ENCODE measurements around the gene GPR87.

The GPR87 gene

DNA sequence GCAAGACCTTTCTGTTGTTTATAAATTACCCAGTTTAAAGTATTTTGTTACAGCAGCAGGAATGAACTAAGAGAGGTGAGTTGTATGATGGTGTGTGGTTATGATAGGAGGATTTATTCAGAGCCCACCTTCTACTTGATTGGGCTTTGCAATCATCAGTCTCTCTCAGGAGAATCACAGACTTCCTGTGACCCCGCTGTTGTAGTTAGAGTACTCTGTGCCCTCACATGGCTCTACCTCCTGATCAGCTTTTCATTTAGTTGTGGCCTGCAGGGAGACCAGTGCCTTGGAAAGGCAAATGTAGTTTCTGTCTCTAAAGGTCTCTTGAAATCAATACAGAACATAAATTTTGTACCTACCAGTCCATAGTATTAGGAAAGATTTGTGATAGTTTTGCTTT, 30.7 kb downstream of the GPR87 start:
- no peaks in the 10 kb centered on the region for H3K4me1 ChIP-seq (ENCODE audit: insufficient read depth, low read length, severe bottlenecking)
- no peak overlapping the region for H3K9ac ChIP-seq (ENCODE audit: low read length)
- H3K4me2 ChIP-seq (ENCODE audit: low read length), result no peak overlapping the region

DNA sequence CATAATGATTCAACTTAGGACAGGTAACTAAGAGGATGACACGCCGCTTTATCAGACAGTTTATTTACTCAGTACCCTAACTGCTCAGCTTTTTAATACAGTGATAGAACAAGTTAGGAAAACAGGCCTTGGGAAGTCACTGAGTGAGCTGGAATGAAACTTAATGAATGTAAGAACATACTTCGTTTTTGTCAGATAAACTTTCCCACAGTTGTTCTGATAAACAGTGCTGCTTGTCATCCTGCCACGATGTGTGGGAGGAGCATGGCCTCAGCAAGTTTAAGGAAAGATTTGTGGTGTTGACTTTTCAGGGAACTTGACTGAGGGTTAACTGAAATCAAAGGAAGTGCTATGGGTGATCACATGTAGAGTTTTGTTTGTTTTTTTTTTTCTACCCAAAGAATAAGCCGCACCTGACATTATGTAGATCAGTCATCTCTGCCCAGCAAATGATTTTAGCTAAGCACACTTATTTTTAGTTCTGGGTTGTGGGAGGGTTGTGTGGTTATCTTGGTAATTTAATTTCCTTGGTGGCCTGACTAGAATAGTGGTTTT, 32.6 kb downstream of the GPR87 start:
- no peak overlapping the region for H3K27ac ChIP-seq (ENCODE audit: low read depth, low read length, poor library complexity, severe bottlenecking)
- H3K27me3 ChIP-seq (ENCODE audit: insufficient read depth, low read length), result no peaks in the 10 kb centered on the region
- no peaks in the 10 kb centered on the region for H3K9me3 ChIP-seq (ENCODE audit: low read length)
- H3K36me3 ChIP-seq (ENCODE audit: insufficient read depth, low read length), result no peaks in the 10 kb centered on the region
- no peaks in the 10 kb centered on the region for H3K79me2 ChIP-seq (ENCODE audit: insufficient read depth, low read length)
- peaks cover 5% of the 10 kb centered on the region for H3K4me1 ChIP-seq (ENCODE audit: insufficient read depth, low read length, severe bottlenecking)
- no peak overlapping the region for H3K4me3 ChIP-seq (ENCODE audit: low read depth, low read length, poor library complexity, severe bottlenecking)
- no peaks in the 10 kb centered on the region for H3K9me2 ChIP-seq (ENCODE audit: low read depth, low read length)
- no peak overlapping the region for H3K4me2 ChIP-seq (ENCODE audit: low read length)
- H3K9ac ChIP-seq (ENCODE audit: low read length), result no peak overlapping the region
- no peak overlapping the region for H2AFZ ChIP-seq (ENCODE audit: low read length)
- no peaks in the 10 kb centered on the region for H4K20me1 ChIP-seq (ENCODE audit: insufficient read depth, low read length)
- TF ChIP-seq CTCF (IDR thresholded peaks at IDR 0.05; ENCODE audit: low read length) (no peak), EZH2 (IDR thresholded peaks at IDR 0.05; ENCODE audit: borderline replicate concordance, low read length) (no peak)
- no peaks in the 10 kb centered on the region for H3F3A ChIP-seq (ENCODE audit: insufficient read depth, low read length)

More for the DNA sequence above, 30.7 kb downstream of the GPR87 start:
- H3K79me2 ChIP-seq (ENCODE audit: insufficient read depth, low read length), result no peaks in the 10 kb centered on the region
- no peaks in the 10 kb centered on the region for H3K27me3 ChIP-seq (ENCODE audit: insufficient read depth, low read length)
- no peak for TF ChIP-seq EZH2 (IDR thresholded peaks at IDR 0.05; ENCODE audit: borderline replicate concordance, low read length)
- TF ChIP-seq CTCF (IDR thresholded peaks at IDR 0.05; ENCODE audit: low read length), result no peak
- no peak overlapping the region for H2AFZ ChIP-seq (ENCODE audit: low read length)
- H3K4me3 ChIP-seq (ENCODE audit: low read depth, low read length, poor library complexity, severe bottlenecking), result no peak overlapping the region
- no peak overlapping the region for H3K27ac ChIP-seq (ENCODE audit: low read depth, low read length, poor library complexity, severe bottlenecking)
- no peaks in the 10 kb centered on the region for H3F3A ChIP-seq (ENCODE audit: insufficient read depth, low read length)
- no peaks in the 10 kb centered on the region for H4K20me1 ChIP-seq (ENCODE audit: insufficient read depth, low read length)
- no peaks in the 10 kb centered on the region for H3K9me2 ChIP-seq (ENCODE audit: low read depth, low read length)
- no peaks in the 10 kb centered on the region for H3K9me3 ChIP-seq (ENCODE audit: low read length)
- H3K36me3 ChIP-seq (ENCODE audit: insufficient read depth, low read length), result no peaks in the 10 kb centered on the region

- no peak overlapping the region for H3K9ac ChIP-seq (ENCODE audit: low read length)
- H3K9me2 ChIP-seq (ENCODE audit: low read depth, low read length), result no peaks in the 10 kb centered on the region
- no peaks in the 10 kb centered on the region for H4K20me1 ChIP-seq (ENCODE audit: insufficient read depth, low read length)
- no peaks in the 10 kb centered on the region for H3K79me2 ChIP-seq (ENCODE audit: insufficient read depth, low read length)
- no peaks in the 10 kb centered on the region for H3K27me3 ChIP-seq (ENCODE audit: insufficient read depth, low read length)
- no peak for TF ChIP-seq CTCF (IDR thresholded peaks at IDR 0.05; ENCODE audit: low read length)
- TF ChIP-seq EZH2 (IDR thresholded peaks at IDR 0.05; ENCODE audit: borderline replicate concordance, low read length), result no peak
- H3K4me1 ChIP-seq (ENCODE audit: insufficient read depth, low read length, severe bottlenecking), result peaks cover 11% of the 10 kb centered on the region
- H2AFZ ChIP-seq (ENCODE audit: low read length), result no peak overlapping the region
- no peaks in the 10 kb centered on the region for H3K36me3 ChIP-seq (ENCODE audit: insufficient read depth, low read length)
- no peaks in the 10 kb centered on the region for H3F3A ChIP-seq (ENCODE audit: insufficient read depth, low read length)
- H3K27ac ChIP-seq (ENCODE audit: low read depth, low read length, poor library complexity, severe bottlenecking), result no peak overlapping the region
- no peak overlapping the region for H3K4me2 ChIP-seq (ENCODE audit: low read length)
- no peak overlapping the region for H3K4me3 ChIP-seq (ENCODE audit: low read depth, low read length, poor library complexity, severe bottlenecking)
- no peaks in the 10 kb centered on the region for H3K9me3 ChIP-seq (ENCODE audit: low read length)
These were observed 33.2 kb downstream of the GPR87 start for GRCh38 chr3:151283387-151283786.

Measured in OCI-LY1 (cell line).